ENCODE data around the gene CLDN6. TPM values are rescaled to one million over a fixed set of nuclear protein-coding genes. Genes with fewer than 3 reads are reported as not detected.

The CLDN6 gene
- total and polyA plus RNA-seq, 9 of the 15 experiments (the other 6 are each of a cell fraction or from before 2014, with no cell fraction given), result 0.22 to 0.75 (median 0.38) TPM; not detected in 3

DNA sequence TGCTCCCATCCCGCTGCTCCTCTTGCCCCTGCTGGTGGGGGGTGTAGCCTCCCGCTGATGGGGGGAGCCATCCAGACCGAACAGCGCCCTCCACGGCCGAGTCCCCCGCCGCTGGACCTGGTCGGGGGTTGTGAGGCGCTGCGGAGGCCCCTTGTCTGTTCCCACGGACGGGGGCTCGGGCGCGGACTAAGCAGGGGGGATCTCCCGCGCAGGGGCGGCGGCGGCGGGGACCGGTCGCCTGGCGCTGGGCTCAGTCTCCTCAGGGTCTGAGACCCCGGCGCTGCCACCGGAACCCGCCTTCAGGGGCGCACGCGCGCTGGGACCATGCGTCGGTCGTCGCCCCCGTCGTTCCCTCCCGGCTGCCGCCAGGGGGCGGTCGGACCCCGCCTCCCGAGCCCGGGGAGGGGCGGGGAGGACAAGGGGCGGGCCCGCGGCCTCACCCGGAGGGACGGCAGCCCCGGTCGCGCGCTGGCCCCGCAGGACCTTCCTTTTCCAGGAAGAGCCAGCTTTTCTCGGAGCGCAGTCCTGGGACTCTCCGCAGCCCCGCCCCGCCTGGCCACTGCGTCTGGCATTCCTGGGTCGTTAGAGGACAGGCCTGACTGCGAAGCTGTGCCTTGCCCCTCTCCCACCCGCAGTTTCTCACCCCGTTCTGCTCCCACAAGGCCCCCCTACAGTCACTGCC lies 41.2 kb upstream of the CLDN6 start (continued):
- TF ChIP-seq KAT2B (IDR thresholded peaks at IDR 0.05; ENCODE audit: low read depth, low read length) (peak; percentile 16), ZFX (CRISPR knock-in tag; IDR thresholded peaks at IDR 0.05) (peak; percentile 45), ZNF75A (CRISPR knock-in tag; IDR thresholded peaks at IDR 0.05) (no peak), DNMT1 (IDR thresholded peaks at IDR 0.05) (no peak), CEBPB (tag; IDR thresholded peaks at IDR 0.05) (no peak), SETDB1 (IDR thresholded peaks at IDR 0.05; ENCODE audit: low read length) (no peak), TOE1 (IDR thresholded peaks at IDR 0.05; ENCODE audit: borderline replicate concordance) (0 out of 2 replicates have a peak, but pooled peaks have one; percentile 8), TOE1 (CRISPR knock-in tag; IDR thresholded peaks at IDR 0.05; ENCODE audit: borderline replicate concordance, low read depth) (no peak), KDM4B (IDR thresholded peaks at IDR 0.05; ENCODE audit: borderline replicate concordance in 2 of 2, low read depth in 1 of 2) (peak in 1 of 2 experiments; percentile 44; a peak in 1 of 4 replicates), SMAD3 (CRISPR knock-in tag; conservative IDR thresholded peaks at IDR 0.05) (no peak), HNRNPK (IDR thresholded peaks at IDR 0.05; ENCODE audit: low read depth, low read length, poor library complexity, severe bottlenecking) (no peak), CHD4 (IDR thresholded peaks at IDR 0.05; ENCODE audit: insufficient read depth, insufficient replicate concordance, low read depth, low read length, poor library complexity, severe bottlenecking) (no peak), GATAD2B (IDR thresholded peaks at IDR 0.05; ENCODE audit: borderline replicate concordance) (peak; percentile 90; the same call in 1 of the 2 replicates), RBM39 (optimal IDR thresholded peaks at IDR 0.05; ENCODE audit: low read depth, low read length) (no peak), KLF16 (IDR thresholded peaks at IDR 0.05) (0 out of 2 replicates have a peak, but pooled peaks have one; percentile 14), THRAP3 (IDR thresholded peaks at IDR 0.05; ENCODE audit: borderline replicate concordance) (no peak), ZNF174 (CRISPR knock-in tag; IDR thresholded peaks at IDR 0.05) (no peak), CXXC5 (CRISPR knock-in tag; IDR thresholded peaks at IDR 0.05) (peak; percentile 90), KLF1 (tag; IDR thresholded peaks at IDR 0.05) (0 out of 2 replicates have a peak, but pooled peaks have one; percentile 56), OTX1 (CRISPR knock-in tag; IDR thresholded peaks at IDR 0.05) (no peak)
- TF ChIP-seq, protein P1, sequence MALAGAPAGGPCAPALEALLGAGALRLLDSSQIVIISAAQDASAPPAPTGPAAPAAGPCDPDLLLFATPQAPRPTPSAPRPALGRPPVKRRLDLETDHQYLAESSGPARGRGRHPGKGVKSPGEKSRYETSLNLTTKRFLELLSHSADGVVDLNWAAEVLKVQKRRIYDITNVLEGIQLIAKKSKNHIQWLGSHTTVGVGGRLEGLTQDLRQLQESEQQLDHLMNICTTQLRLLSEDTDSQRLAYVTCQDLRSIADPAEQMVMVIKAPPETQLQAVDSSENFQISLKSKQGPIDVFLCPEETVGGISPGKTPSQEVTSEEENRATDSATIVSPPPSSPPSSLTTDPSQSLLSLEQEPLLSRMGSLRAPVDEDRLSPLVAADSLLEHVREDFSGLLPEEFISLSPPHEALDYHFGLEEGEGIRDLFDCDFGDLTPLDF (CRISPR knock-in tag; IDR thresholded peaks at IDR 0.05), result no peak
- TF ChIP-seq, protein P2, sequence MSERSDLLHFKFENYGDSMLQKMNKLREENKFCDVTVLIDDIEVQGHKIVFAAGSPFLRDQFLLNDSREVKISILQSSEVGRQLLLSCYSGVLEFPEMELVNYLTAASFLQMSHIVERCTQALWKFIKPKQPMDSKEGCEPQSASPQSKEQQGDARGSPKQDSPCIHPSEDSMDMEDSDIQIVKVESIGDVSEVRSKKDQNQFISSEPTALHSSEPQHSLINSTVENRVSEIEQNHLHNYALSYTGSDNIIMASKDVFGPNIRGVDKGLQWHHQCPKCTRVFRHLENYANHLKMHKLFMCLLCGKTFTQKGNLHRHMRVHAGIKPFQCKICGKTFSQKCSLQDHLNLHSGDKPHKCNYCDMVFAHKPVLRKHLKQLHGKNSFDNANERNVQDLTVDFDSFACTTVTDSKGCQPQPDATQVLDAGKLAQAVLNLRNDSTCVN (CRISPR knock-in tag; IDR thresholded peaks at IDR 0.05), result 0 out of 2 replicates have a peak, but pooled peaks have one; percentile 59
- TF ChIP-seq, protein P3, sequence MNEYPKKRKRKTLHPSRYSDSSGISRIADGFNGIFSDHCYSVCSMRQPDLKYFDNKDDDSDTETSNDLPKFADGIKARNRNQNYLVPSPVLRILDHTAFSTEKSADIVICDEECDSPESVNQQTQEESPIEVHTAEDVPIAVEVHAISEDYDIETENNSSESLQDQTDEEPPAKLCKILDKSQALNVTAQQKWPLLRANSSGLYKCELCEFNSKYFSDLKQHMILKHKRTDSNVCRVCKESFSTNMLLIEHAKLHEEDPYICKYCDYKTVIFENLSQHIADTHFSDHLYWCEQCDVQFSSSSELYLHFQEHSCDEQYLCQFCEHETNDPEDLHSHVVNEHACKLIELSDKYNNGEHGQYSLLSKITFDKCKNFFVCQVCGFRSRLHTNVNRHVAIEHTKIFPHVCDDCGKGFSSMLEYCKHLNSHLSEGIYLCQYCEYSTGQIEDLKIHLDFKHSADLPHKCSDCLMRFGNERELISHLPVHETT (CRISPR knock-in tag; conservative IDR thresholded peaks at IDR 0.05 in 1 of 2, IDR thresholded peaks at IDR 0.05 in 1 of 2), result no peak
- TF ChIP-seq, protein P4, sequence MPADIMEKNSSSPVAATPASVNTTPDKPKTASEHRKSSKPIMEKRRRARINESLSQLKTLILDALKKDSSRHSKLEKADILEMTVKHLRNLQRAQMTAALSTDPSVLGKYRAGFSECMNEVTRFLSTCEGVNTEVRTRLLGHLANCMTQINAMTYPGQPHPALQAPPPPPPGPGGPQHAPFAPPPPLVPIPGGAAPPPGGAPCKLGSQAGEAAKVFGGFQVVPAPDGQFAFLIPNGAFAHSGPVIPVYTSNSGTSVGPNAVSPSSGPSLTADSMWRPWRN (IDR thresholded peaks at IDR 0.05; ENCODE audit: low read depth), result no peak

Data from K562 (cell line).